Kidney (tissue), 14 donors: ENCODE measurements around the gene NBAS. TPM values are rescaled to one million over a fixed set of nuclear protein-coding genes. Genes with fewer than 3 reads are reported as not detected.

Experiments used
- DNase-seq, 5 donors: peaks; one replicate each; pipeline ENCODE4 v3.0.0-alpha.2; 2013 to 2020
- FAIRE-seq: peaks from 2 replicates; lab custom pipeline; 2012; peaks lifted over from hg19 to GRCh38; lab: Jason Lieb, UNC
- H3K27ac ChIP-seq, 2 donors: one replicate each; pipeline ENCODE4 v1.7.0; 2013; ENCODE audit warnings: low read depth in 2 of 2, low read length in 2 of 2, inconsistent platforms in 1 of 2
- H3K27me3 ChIP-seq: one replicate; pipeline ENCODE4 v1.7.1; 2013; ENCODE audit warnings: low read length, inconsistent platforms; ENCODE audit not compliant: control insufficient read depth, insufficient read depth
- H3K36me3 ChIP-seq, 3 donors: one replicate each; pipeline versions ENCODE4 v1.7.0 to v1.7.1; 2013; ENCODE audit warnings: low read length in 3 of 3, control low read depth in 1 of 3, inconsistent platforms in 1 of 3; ENCODE audit not compliant: insufficient read depth in 3 of 3, control insufficient read depth in 2 of 3
- H3K4me1 ChIP-seq, 3 donors: one replicate each; pipeline versions ENCODE4 v1.7.0 to v1.7.1; 2013; ENCODE audit warnings: low read length in 3 of 3, inconsistent platforms in 1 of 3, low read depth in 1 of 3; ENCODE audit not compliant: control insufficient read depth in 2 of 3, insufficient read depth in 2 of 3
- H3K4me3 ChIP-seq, 3 donors: one replicate each; pipeline versions ENCODE4 v1.7.0 to v1.8.1; 2013; ENCODE audit warnings: low read length in 3 of 3, control low read depth in 1 of 3, inconsistent platforms in 1 of 3
- H3K9ac ChIP-seq, 3 donors: one replicate each; pipeline versions ENCODE4 v1.7.0 to v1.7.1; 2013; ENCODE audit warnings: low read length in 3 of 3, control low read depth in 1 of 3, inconsistent platforms in 1 of 3
- H3K9me3 ChIP-seq, 3 donors: one replicate each; pipeline versions ENCODE4 v1.7.0 to v1.7.1; 2013; ENCODE audit warnings: low read length in 3 of 3, control low read depth in 1 of 3, inconsistent platforms in 1 of 3; ENCODE audit not compliant: control insufficient read depth in 2 of 3, insufficient read depth in 1 of 3
- CTCF ChIP-seq: IDR thresholded peaks from 3 replicates; pipeline ENCODE4 v1.5.1; 2012; ENCODE audit warnings: mild to moderate bottlenecking, moderate library complexity, borderline replicate concordance; ENCODE audit not compliant: insufficient read depth; ENCODE audit errors: extremely low read depth
- intact Hi-C: fragments of 100-400 bp; cut with DNase I; formaldehyde crosslinking; loops from one replicate; pipeline ENCODE4 v1.11.1; 2022
- polyA plus RNA-seq: library from polyadenylated mRNA; stranded (reverse); fragments of 350-450 nt; fragmentation: Illumina TruSeq; extraction: RNeasy Lipid Tissue Mini Kit (QIAGEN cat#74804); gene quantifications from one replicate; pipeline ENCODE4 v1.2.3, GENCODE V29; 2014; ENCODE audit warnings: low read depth, low replicate concordance; ENCODE audit not compliant: insufficient read depth
- total RNA-seq: library from RNA; stranded (reverse); fragmentation: NEBNext Ultra II Directional; extraction: Animal tissue kit (Norgen Biotek cat#: 25700); gene quantifications from one replicate; pipeline ENCODE4 v1.2.1, GENCODE V29; 2021
- donor health status: control.
- donor health status: control.
- donor health status: control.
- donor health status: control.
- donor health status: control.
- donor health status: DM: yes; HTN: yes; CAD: no.
- donor health status: Normal renal cell carcinoma (clear cell type).

NBAS gene
- total and polyA plus RNA-seq, 2 donors from 2014 or later = 40.8 to 44.2 TPM

- no peak for DNase-seq
- no peak for FAIRE-seq
- intact Hi-C loops = no loop called here
Measured at GRCh38 chr2:15281681-15282080, 279.5 kb downstream of the NBAS start.

GRCh38 chr2:15279201-15279876 is 281.8 kb downstream of the NBAS start:
- FAIRE-seq = no peak
- no peak overlapping the region for H3K9ac ChIP-seq
- intact Hi-C loops = no loop called here
- no peak overlapping the region for H3K27ac ChIP-seq
- DNase-seq = no peak
- H3K27me3 ChIP-seq = no peaks in the 10 kb centered on the region
- no peak for TF ChIP-seq CTCF
- no peak overlapping the region for H3K4me3 ChIP-seq
- H3K9me3 ChIP-seq = no peaks in the 10 kb centered on the region
- peaks cover 0 to 2% (median 2%) of the 10 kb centered on the region in 3 donors for H3K36me3 ChIP-seq
- no peaks in the 10 kb centered on the region for H3K4me1 ChIP-seq

More at GRCh38 chr2:15281681-15282080, 279.5 kb downstream of the NBAS start:
- Histone ChIP-seq H3K36me3 (peaks cover 0 to 4% (median 3%) of the 10 kb centered on the region in 3 donors), H3K9ac (no peak overlapping the region), H3K4me3 (no peak overlapping the region), H3K9me3 (no peaks in the 10 kb centered on the region), H3K27ac (no peak overlapping the region), H3K4me1 (no peaks in the 10 kb centered on the region), H3K27me3 (no peaks in the 10 kb centered on the region)
- no peak for TF ChIP-seq CTCF

- H3K27ac ChIP-seq = no peak overlapping the region
Measured at GRCh38 chr2:15278296-15278695, 282.8 kb downstream of the NBAS start.

More at GRCh38 chr2:15278296-15278695, 282.8 kb downstream of the NBAS start:
- intact Hi-C loops = no loop called here
- peaks cover 0 to 2% (median 2%) of the 10 kb centered on the region in 3 donors for H3K36me3 ChIP-seq
- no peak overlapping the region for H3K9ac ChIP-seq
- H3K4me1 ChIP-seq = no peaks in the 10 kb centered on the region
- no peak overlapping the region for H3K4me3 ChIP-seq
- FAIRE-seq = no peak
- DNase-seq = no peak
- TF ChIP-seq CTCF = no peak
- no peaks in the 10 kb centered on the region for H3K9me3 ChIP-seq
- no peaks in the 10 kb centered on the region for H3K27me3 ChIP-seq
